CD14-positive monocyte (primary cell): Measurements from ENCODE around the gene IFFO2. TPM values are rescaled to one million over a fixed set of nuclear protein-coding genes. Genes with fewer than 3 reads are reported as not detected.

Source experiments
- DNase-seq, 3 donors: peaks; one replicate each; pipeline ENCODE4 v3.0.0-alpha.2; 2011 to 2022
- H2AFZ ChIP-seq: 2 replicates; pipeline ENCODE4 v1.6.0; 2012; ENCODE audit warnings: mild to moderate bottlenecking, low read depth, low read length, inconsistent platforms; ENCODE audit not compliant: insufficient read depth, poor library complexity, severe bottlenecking
- H3K27ac ChIP-seq, 2 donors: 1 replicate in 1 of 2; 2 replicates in 1 of 2; pipeline ENCODE4 v1.5.1; 2012 to 2013; ENCODE audit warnings: low read length in 2 of 2, control low read depth in 1 of 2, inconsistent platforms in 1 of 2, low read depth in 1 of 2, mild to moderate bottlenecking in 1 of 2
- H3K27me3 ChIP-seq, 2 donors: one replicate each; pipeline versions ENCODE4 v1.6.0 to v1.6.1; 2011 to 2013; ENCODE audit warnings: low read length in 2 of 2; ENCODE audit not compliant: control insufficient read depth in 2 of 2, insufficient read depth in 2 of 2
- H3K36me3 ChIP-seq, 2 donors: replicated peaks in 1 of 2; 1 replicate in 1 of 2; 2 replicates in 1 of 2; pipeline versions ENCODE4 v1.5.1 to v1.6.1; 2012 to 2013; ENCODE audit warnings: low read length in 2 of 2, control low read depth in 1 of 2, inconsistent platforms in 1 of 2, mild to moderate bottlenecking in 1 of 2; ENCODE audit not compliant: insufficient read depth in 2 of 2, control insufficient read depth in 1 of 2
- H3K4me1 ChIP-seq, 2 donors: 1 replicate in 1 of 2; 2 replicates in 1 of 2; pipeline versions ENCODE4 v1.5.1 to v1.6.1; 2012 to 2013; ENCODE audit warnings: low read length in 2 of 2, control low read depth in 1 of 2, inconsistent platforms in 1 of 2, mild to moderate bottlenecking in 1 of 2, moderate library complexity in 1 of 2; ENCODE audit not compliant: insufficient read depth in 2 of 2, control insufficient read depth in 1 of 2
- H3K4me2 ChIP-seq: replicated peaks from 2 replicates; pipeline ENCODE3; 2012; ENCODE audit warnings: low read length, moderate library complexity, mild to moderate bottlenecking; ENCODE audit not compliant: poor library complexity, severe bottlenecking; ENCODE audit errors: extremely low read depth
- H3K4me3 ChIP-seq, 3 experiments: fragments of 200-600 bp in 1 of 3; sonication (generic) in 1 of 3; replicated peaks in 1 of 3; 1 replicate in 2 of 3; 2 replicates in 1 of 3; pipeline ENCODE4 v1.5.1; 2011 to 2013; ENCODE audit warnings: low read length in 3 of 3, mild to moderate bottlenecking in 3 of 3, control low read depth in 2 of 3, low read depth in 2 of 3, inconsistent platforms in 1 of 3, moderate library complexity in 1 of 3
- H3K79me2 ChIP-seq: 2 replicates; pipeline ENCODE4 v1.6.0; 2012; ENCODE audit warnings: mild to moderate bottlenecking, control low read depth, inconsistent platforms, low read length, moderate library complexity; ENCODE audit not compliant: insufficient read depth
- H3K9ac ChIP-seq: 2 replicates; pipeline ENCODE4 v1.6.0; 2017; ENCODE audit warnings: low read length, mild to moderate bottlenecking; ENCODE audit not compliant: insufficient read depth, poor library complexity, severe bottlenecking
- H3K9me3 ChIP-seq, 2 donors: replicated peaks in 1 of 2; 1 replicate in 1 of 2; 2 replicates in 1 of 2; pipeline versions ENCODE4 v1.5.1 to v1.6.1; 2012 to 2013; ENCODE audit warnings: low read length in 2 of 2, control low read depth in 1 of 2; ENCODE audit not compliant: control insufficient read depth in 1 of 2, insufficient read depth in 1 of 2
- H4K20me1 ChIP-seq: 2 replicates; pipeline ENCODE4 v1.6.0; 2012; ENCODE audit warnings: mild to moderate bottlenecking, low read length, control low read depth, moderate library complexity; ENCODE audit not compliant: insufficient read depth
- H3K27ac Mint-ChIP-seq, 7 donors: one replicate each; pipeline ENCODE4 v1.8.0; 2020; ENCODE audit warnings: mild to moderate bottlenecking in 7 of 7, mixed read lengths in 7 of 7, moderate library complexity in 6 of 7, inconsistent platforms in 2 of 7
- H3K27me3 Mint-ChIP-seq, 3 donors: one replicate each; pipeline ENCODE4 v1.8.0; 2021 to 2022; ENCODE audit warnings: low read depth in 3 of 3, mild to moderate bottlenecking in 3 of 3, mixed read lengths in 3 of 3, moderate library complexity in 3 of 3, inconsistent platforms in 1 of 3
- H3K36me3 Mint-ChIP-seq, 2 donors: one replicate each; pipeline ENCODE4 v1.8.0; 2020; ENCODE audit warnings: mixed read lengths in 2 of 2, inconsistent platforms in 1 of 2, mild to moderate bottlenecking in 1 of 2
- H3K4me1 Mint-ChIP-seq: one replicate; pipeline ENCODE4 v1.8.0; 2020; ENCODE audit warnings: mild to moderate bottlenecking, mixed read lengths
- H3K4me3 Mint-ChIP-seq, 2 donors: one replicate each; pipeline ENCODE4 v1.8.0; 2020; ENCODE audit warnings: mild to moderate bottlenecking in 2 of 2, mixed read lengths in 2 of 2, moderate library complexity in 1 of 2
- H3K9me3 Mint-ChIP-seq, 7 donors: one replicate each; pipeline ENCODE4 v1.8.0; 2020 to 2022; ENCODE audit warnings: mixed read lengths in 7 of 7, mild to moderate bottlenecking in 6 of 7, moderate library complexity in 6 of 7, inconsistent platforms in 2 of 7
- WGBS: methylation state at CpG from one replicate; pipeline ENCODE4 v1.1.5; 2013; ENCODE audit warnings: missing lambda C conversion rate; ENCODE audit not compliant: insufficient coverage; 5-methylcytosine and 5-hydroxymethylcytosine counted together
- intact Hi-C, 2 donors: fragments of 100-400 bp; cut with micrococcal nuclease; formaldehyde crosslinking; loops; one replicate each; pipeline versions ENCODE4 v1.15.0 to v1.15.1; 2023
- polyA plus RNA-seq, 3 donors: library from polyadenylated mRNA; depleted of rRNA in 1 of 3; unstranded in 2 of 3; stranded (reverse) in 1 of 3; fragments of 300-500 nt in 2 of 3; fragments of >200 nt in 1 of 3; fragmentation: Illumina TruSeq in 2 of 3; gene quantifications; 1 replicate in 2 of 3; 2 replicates in 1 of 3; pipeline ENCODE4 v1.2.3, GENCODE V29; 2012 to 2021
- TF ChIP-seq, protein P1 (sequence below): fragments of 200-600 bp; IDR thresholded peaks from one replicate; pipeline ENCODE4 v1.8.0; 2022; ENCODE audit warnings: antibody characterized with exemption, mild to moderate bottlenecking

The IFFO2 gene
- polyA plus RNA-seq, 3 donors = 0.78 to 17.5 (median 0.94) TPM

DNA sequence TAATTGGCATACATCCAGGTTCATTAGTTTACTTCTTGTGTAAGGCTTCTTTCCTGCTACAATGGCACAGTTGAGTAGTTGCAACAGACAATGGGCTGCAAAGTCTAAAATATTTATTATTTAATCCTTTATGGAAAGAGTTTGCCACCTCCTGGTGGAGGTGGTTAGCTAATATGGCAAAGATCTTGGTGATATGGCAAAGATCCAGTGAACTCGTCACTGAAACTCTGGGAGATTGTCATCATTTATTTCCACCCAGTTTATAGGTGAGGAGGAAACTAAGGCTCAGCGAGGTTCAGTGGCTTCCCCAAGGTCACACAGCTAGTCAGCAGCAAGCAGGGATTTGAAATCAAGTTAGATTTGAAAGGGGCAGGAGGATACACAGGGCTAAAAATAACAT lies 16.1 kb upstream of the IFFO2 start:
- Histone ChIP-seq H3K4me3 (no peak overlapping the region), H3K79me2 (no peaks in the 10 kb centered on the region), H3K36me3 (no peaks in the 10 kb centered on the region), H3K4me2 (no peak overlapping the region), H2AFZ (no peak overlapping the region), H3K27ac (no peak overlapping the region), H4K20me1 (no peaks in the 10 kb centered on the region), H3K4me1 (peaks cover 9 to 13% of the 10 kb centered on the region in 2 donors), H3K27me3 (peaks cover 0 to 3% of the 10 kb centered on the region in 2 donors), H3K9ac (no peak overlapping the region), H3K9me3 (no peaks in the 10 kb centered on the region)
- TF ChIP-seq, protein P1, sequence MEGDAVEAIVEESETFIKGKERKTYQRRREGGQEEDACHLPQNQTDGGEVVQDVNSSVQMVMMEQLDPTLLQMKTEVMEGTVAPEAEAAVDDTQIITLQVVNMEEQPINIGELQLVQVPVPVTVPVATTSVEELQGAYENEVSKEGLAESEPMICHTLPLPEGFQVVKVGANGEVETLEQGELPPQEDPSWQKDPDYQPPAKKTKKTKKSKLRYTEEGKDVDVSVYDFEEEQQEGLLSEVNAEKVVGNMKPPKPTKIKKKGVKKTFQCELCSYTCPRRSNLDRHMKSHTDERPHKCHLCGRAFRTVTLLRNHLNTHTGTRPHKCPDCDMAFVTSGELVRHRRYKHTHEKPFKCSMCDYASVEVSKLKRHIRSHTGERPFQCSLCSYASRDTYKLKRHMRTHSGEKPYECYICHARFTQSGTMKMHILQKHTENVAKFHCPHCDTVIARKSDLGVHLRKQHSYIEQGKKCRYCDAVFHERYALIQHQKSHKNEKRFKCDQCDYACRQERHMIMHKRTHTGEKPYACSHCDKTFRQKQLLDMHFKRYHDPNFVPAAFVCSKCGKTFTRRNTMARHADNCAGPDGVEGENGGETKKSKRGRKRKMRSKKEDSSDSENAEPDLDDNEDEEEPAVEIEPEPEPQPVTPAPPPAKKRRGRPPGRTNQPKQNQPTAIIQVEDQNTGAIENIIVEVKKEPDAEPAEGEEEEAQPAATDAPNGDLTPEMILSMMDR = no peak
- WGBS = no CpG with 5 or more reads among the region's 2 CpGs
- Mint-ChIP-seq H3K4me3 (no peak overlapping the region), H3K27me3 (peaks cover 3 to 11% (median 3%) of the 10 kb centered on the region in 3 donors), H3K9me3 (peaks cover 0 to 1% (median 0%) of the 10 kb centered on the region in 7 donors), H3K36me3 (no peaks in the 10 kb centered on the region), H3K27ac (peak overlapping the region in 1 of 7 donors; percentile 63), H3K4me1 (peaks cover 15% of the 10 kb centered on the region)
- intact Hi-C loops = no loop called here
- DNase-seq = no peak

DNA sequence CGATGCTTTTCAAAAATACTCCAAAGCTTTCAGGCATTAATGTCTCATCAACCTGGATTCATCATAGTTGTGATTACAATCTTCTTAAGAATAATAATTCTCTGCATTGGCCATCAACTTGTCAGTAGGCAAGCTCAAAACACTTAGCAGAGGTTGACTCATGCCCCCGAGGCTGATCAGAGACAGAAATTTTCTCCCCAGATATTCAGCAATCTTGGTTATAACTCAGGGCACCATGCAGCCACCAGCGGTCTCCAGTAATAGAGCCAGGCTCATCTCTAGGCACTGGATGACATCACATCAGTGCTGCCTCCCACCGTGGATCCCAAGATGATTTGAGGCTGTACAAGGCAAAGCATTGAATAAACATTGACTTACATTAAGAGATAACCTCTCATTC lies 14.3 kb upstream of the IFFO2 start:
- Histone ChIP-seq H3K27ac (no peak overlapping the region), H3K4me3 (no peak overlapping the region), H3K4me2 (no peak overlapping the region), H3K79me2 (no peaks in the 10 kb centered on the region), H3K27me3 (peaks cover 0 to under 1% of the 10 kb centered on the region in 2 donors), H4K20me1 (no peaks in the 10 kb centered on the region), H3K9me3 (no peaks in the 10 kb centered on the region), H3K4me1 (peaks cover 9 to 13% of the 10 kb centered on the region in 2 donors), H2AFZ (no peak overlapping the region), H3K36me3 (no peaks in the 10 kb centered on the region), H3K9ac (no peak overlapping the region)
- H3K4me3 Mint-ChIP-seq = no peak overlapping the region
- intact Hi-C loops = no loop called here
- 92% methylated on average over 2 of the region's 4 CpGs for WGBS
- peaks cover 12% of the 10 kb centered on the region for H3K4me1 Mint-ChIP-seq
- peaks cover 0 to 1% (median 0%) of the 10 kb centered on the region in 7 donors for H3K9me3 Mint-ChIP-seq
- no peak for DNase-seq
- peaks cover 3 to 7% (median 7%) of the 10 kb centered on the region in 3 donors for H3K27me3 Mint-ChIP-seq
- H3K36me3 Mint-ChIP-seq = no peaks in the 10 kb centered on the region
- no peak overlapping the region for H3K27ac Mint-ChIP-seq
- TF ChIP-seq, protein P1 = no peak
